WTC11 (cell line): ENCODE results near the gene PRR19. TPM values are rescaled to one million over a fixed set of nuclear protein-coding genes. Genes with fewer than 3 reads are reported as not detected.

ENCODE experiments used
- ATAC-seq: fragments of 200-7000 bp; cut with Tn5 transposase; 2 replicates; pipeline ENCODE4 v1.10.0; 2021; ENCODE audit warnings: mild to moderate bottlenecking, moderate library complexity
- CTCF ChIA-PET: fragments of 300-600 bp; sonication (Branson Sonifier 250); formaldehyde crosslinking; loops from one replicate; lab custom pipeline; 2021; ENCODE audit warnings: antibody characterized with exemption; lab: Charles Lee
- POLR2A ChIA-PET: fragments of 350-600 bp; sonication (Branson Sonifier 250); formaldehyde crosslinking; loops from one replicate; lab custom pipeline; 2021; ENCODE audit warnings: antibody characterized with exemption; lab: Charles Lee
- DNase-seq: peaks from one replicate; pipeline ENCODE4 v3.0.0; 2021; ENCODE audit warnings: low spot score
- H3K27ac Mint-ChIP-seq: 2 replicates; pipeline ENCODE4 v1.8.0; 2021; ENCODE audit warnings: mixed read lengths
- H3K27me3 Mint-ChIP-seq: 2 replicates; pipeline ENCODE4 v1.8.0; 2021; ENCODE audit warnings: low read depth, mild to moderate bottlenecking, moderate library complexity, mixed read lengths
- H3K36me3 Mint-ChIP-seq: 2 replicates; pipeline ENCODE4 v1.8.0; 2021; ENCODE audit warnings: mixed read lengths
- H3K4me1 Mint-ChIP-seq: 2 replicates; pipeline ENCODE4 v1.8.0; 2022; ENCODE audit warnings: mixed read lengths
- H3K4me3 Mint-ChIP-seq: 2 replicates; pipeline ENCODE4 v1.8.0; 2021; ENCODE audit warnings: mild to moderate bottlenecking, moderate library complexity, mixed read lengths
- H3K9me3 Mint-ChIP-seq: 2 replicates; pipeline ENCODE4 v1.8.0; 2021; ENCODE audit warnings: mixed read lengths
- ARID4B ChIP-seq: sonication (generic); formaldehyde crosslinking; IDR thresholded peaks from 2 replicates; pipeline ENCODE4 v1.8.0; 2023; ENCODE audit warnings: missing genetic modification reagents, mild to moderate bottlenecking, borderline replicate concordance
- CDX4 ChIP-seq: fragments of 250-450 bp; sonication (Bioruptor Pico); IDR thresholded peaks from 2 replicates; pipeline ENCODE4 v1.9.0; 2021; ENCODE audit warnings: moderate library complexity, mild to moderate bottlenecking, inconsistent platforms, borderline replicate concordance
- CREB1 ChIP-seq: sonication (generic); formaldehyde crosslinking; IDR thresholded peaks from 2 replicates; pipeline ENCODE4 v1.8.0; 2023; ENCODE audit warnings: mild to moderate bottlenecking, missing genetic modification reagents
- CTCF ChIP-seq: fragments of 200-600 bp; IDR thresholded peaks from 2 replicates; pipeline ENCODE4 v1.8.0; 2022; ENCODE audit warnings: antibody characterized with exemption
- ERG ChIP-seq: fragments of 250-450 bp; sonication (Bioruptor Pico); IDR thresholded peaks from 2 replicates; pipeline ENCODE4 v1.8.0; 2021; ENCODE audit warnings: mild to moderate bottlenecking
- FOXJ3 ChIP-seq: sonication (generic); formaldehyde crosslinking; IDR thresholded peaks from 2 replicates; pipeline ENCODE4 v1.9.0; 2021; ENCODE audit warnings: missing genetic modification reagents, mild to moderate bottlenecking, borderline replicate concordance
- FOXP1 ChIP-seq: sonication (generic); formaldehyde crosslinking; IDR thresholded peaks from 2 replicates; pipeline ENCODE4 v1.8.0; 2022; ENCODE audit warnings: missing genetic modification reagents, mild to moderate bottlenecking, moderate library complexity, borderline replicate concordance
- GABPB1 ChIP-seq: sonication (generic); formaldehyde crosslinking; IDR thresholded peaks from 2 replicates; pipeline ENCODE4 v1.8.1; 2023; ENCODE audit warnings: mild to moderate bottlenecking, missing genetic modification reagents
- HMGXB4 ChIP-seq: sonication (generic); formaldehyde crosslinking; IDR thresholded peaks from 2 replicates; pipeline ENCODE4 v1.8.1; 2023; ENCODE audit warnings: mild to moderate bottlenecking, moderate library complexity, missing genetic modification reagents
- JUN ChIP-seq: sonication (generic); formaldehyde crosslinking; IDR thresholded peaks from 2 replicates; pipeline ENCODE4 v1.8.0; 2023; ENCODE audit warnings: mild to moderate bottlenecking, missing genetic modification reagents
- OVOL2 ChIP-seq: fragments of 250-450 bp; sonication (Bioruptor Pico); IDR thresholded peaks from 2 replicates; pipeline ENCODE4 v1.9.0; 2021; ENCODE audit warnings: mild to moderate bottlenecking, borderline replicate concordance
- RORB ChIP-seq: fragments of 250-450 bp; sonication (Bioruptor Pico); IDR thresholded peaks from 2 replicates; pipeline ENCODE4 v1.9.0; 2021; ENCODE audit warnings: mild to moderate bottlenecking
- TP53 ChIP-seq: sonication (generic); formaldehyde crosslinking; IDR thresholded peaks from 2 replicates; pipeline ENCODE4 v1.8.1; 2023; ENCODE audit warnings: mild to moderate bottlenecking, missing genetic modification reagents
- ZNF219 ChIP-seq: sonication (generic); formaldehyde crosslinking; IDR thresholded peaks from 2 replicates; pipeline ENCODE4 v1.8.0; 2023; ENCODE audit warnings: missing genetic modification reagents, mild to moderate bottlenecking, borderline replicate concordance
- ZNF232 ChIP-seq: sonication (generic); formaldehyde crosslinking; IDR thresholded peaks from 2 replicates; pipeline ENCODE4 v1.8.0; 2022; ENCODE audit warnings: mild to moderate bottlenecking, missing genetic modification reagents
- ZNF416 ChIP-seq: fragments of 250-450 bp; sonication (Bioruptor Pico); IDR thresholded peaks from 2 replicates; pipeline ENCODE4 v1.9.0; 2021; ENCODE audit warnings: mild to moderate bottlenecking, inconsistent platforms
- ZNF423 ChIP-seq: fragments of 250-450 bp; sonication (Bioruptor Pico); IDR thresholded peaks from 2 replicates; pipeline ENCODE4 v2.1.2; 2022; ENCODE audit warnings: mild to moderate bottlenecking, moderate library complexity
- total RNA-seq: library from RNA; stranded (reverse); gene quantifications from 3 replicates; pipeline ENCODE4 v1.2.3, GENCODE V29; 2021
- TF ChIP-seq, protein P1 (sequence below): sonication (generic); formaldehyde crosslinking; IDR thresholded peaks from 2 replicates; pipeline ENCODE4 v1.8.0; 2022; ENCODE audit warnings: mild to moderate bottlenecking, missing genetic modification reagents

The PRR19 gene
- total RNA-seq, 1 experiment from 2014 or later = 3.7 TPM

DNA sequence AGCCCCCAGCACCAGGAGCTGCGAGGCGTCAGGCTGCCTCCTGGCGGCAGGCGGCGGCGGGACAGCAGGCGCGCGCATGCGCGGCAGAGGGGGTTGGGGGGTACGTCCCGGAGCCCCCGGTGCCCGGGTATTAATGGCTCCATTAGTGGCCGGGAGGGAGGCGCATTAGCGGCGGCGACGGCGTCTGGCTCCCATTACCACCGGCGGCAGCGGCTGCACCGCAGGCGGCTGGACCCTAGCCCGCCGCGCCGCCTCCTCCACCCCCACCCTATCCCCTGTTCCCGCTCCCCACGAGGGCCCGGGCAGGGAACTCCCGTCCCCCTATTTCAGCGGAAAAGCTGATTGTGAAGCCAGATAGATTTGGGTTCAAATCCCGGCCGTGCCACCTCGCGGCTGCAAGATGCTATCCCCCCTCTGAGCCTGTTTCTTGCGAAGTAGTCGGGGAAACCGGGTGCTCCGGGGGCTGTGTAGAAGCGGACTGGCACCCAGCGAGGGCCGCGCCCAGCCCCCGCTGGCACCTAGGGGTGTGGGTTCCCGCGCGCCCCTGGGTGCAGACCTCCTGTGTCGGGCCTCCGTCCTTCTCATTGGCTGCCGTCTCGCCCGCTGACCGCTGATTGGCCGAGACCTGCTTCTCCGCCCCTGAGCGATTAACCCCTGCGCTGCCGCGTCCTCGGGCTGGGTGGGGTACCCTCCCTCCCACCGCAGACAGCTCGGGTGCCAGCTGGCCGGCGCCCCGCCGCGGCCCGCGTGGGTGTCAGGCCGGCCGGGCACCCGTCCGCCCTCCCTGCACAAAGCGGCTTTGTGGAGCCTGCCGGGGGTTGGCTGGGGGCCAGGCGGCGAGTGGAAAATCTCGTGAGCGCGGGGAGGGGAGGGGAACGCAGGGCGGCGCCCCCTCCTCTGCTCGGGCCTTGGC is 21.8 kb upstream of the PRR19 start (continued):
- TF ChIP-seq HMGXB4 = peak; percentile 83; the same call in 1 of the 2 replicates
- no peak for TF ChIP-seq GABPB1 (CRISPR knock-in tag)
- peak; percentile 60; the same call in 1 of the 2 replicates for TF ChIP-seq TP53 (CRISPR knock-in tag)
- TF ChIP-seq JUN (CRISPR knock-in tag) = 0 out of 2 replicates have a peak, but pooled peaks have one; percentile 48

- Mint-ChIP-seq H3K4me1 (peaks cover 32% of the 10 kb centered on the region), H3K4me3 (peak overlapping the region; percentile 18), H3K27ac (no peak overlapping the region), H3K27me3 (no peaks in the 10 kb centered on the region), H3K9me3 (no peaks in the 10 kb centered on the region), H3K36me3 (no peaks in the 10 kb centered on the region)
- TF ChIP-seq ZNF232 (CRISPR knock-in tag) = no peak
- no peak for TF ChIP-seq ZNF423 (CRISPR knock-in tag)
- TF ChIP-seq, protein P1, sequence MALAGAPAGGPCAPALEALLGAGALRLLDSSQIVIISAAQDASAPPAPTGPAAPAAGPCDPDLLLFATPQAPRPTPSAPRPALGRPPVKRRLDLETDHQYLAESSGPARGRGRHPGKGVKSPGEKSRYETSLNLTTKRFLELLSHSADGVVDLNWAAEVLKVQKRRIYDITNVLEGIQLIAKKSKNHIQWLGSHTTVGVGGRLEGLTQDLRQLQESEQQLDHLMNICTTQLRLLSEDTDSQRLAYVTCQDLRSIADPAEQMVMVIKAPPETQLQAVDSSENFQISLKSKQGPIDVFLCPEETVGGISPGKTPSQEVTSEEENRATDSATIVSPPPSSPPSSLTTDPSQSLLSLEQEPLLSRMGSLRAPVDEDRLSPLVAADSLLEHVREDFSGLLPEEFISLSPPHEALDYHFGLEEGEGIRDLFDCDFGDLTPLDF (CRISPR knock-in tag) = no peak
- TF ChIP-seq RORB = no peak
- no peak for TF ChIP-seq CREB1 (CRISPR knock-in tag)
- TF ChIP-seq FOXJ3 (CRISPR knock-in tag) = no peak
- no peak for TF ChIP-seq OVOL2 (CRISPR knock-in tag)
- TF ChIP-seq ZNF416 (CRISPR knock-in tag) = no peak
- TF ChIP-seq ARID4B (CRISPR knock-in tag) = no peak
- TF ChIP-seq CDX4 (CRISPR knock-in tag) = no peak
- TF ChIP-seq ERG (CRISPR knock-in tag) = no peak
- no peak for TF ChIP-seq FOXP1
- no peak for TF ChIP-seq CTCF
- no peak for TF ChIP-seq ZNF219 (CRISPR knock-in tag)
- CTCF ChIA-PET = interaction anchor here (1.6 to 7.5 kb wide), 7 partner anchors 13 to 116 kb away, joined by 4 to 239 read pairs (median 14); partner anchors contain the start of genes ERF, GSK3A, PAFAH1B3 and PRR19
- DNase-seq (no peak), ATAC-seq (no peak)
- POLR2A ChIA-PET = no interaction called here
Observed at GRCh38 chr19:42280815-42281145, 21.2 kb upstream of the PRR19 start.
